KMS-11 (cell line): ENCODE data around the gene ARHGEF3.

Experiments used
- H2AFZ ChIP-seq: fragments of 200-600 bp; sonication (generic); 2 replicates; pipeline ENCODE4 v1.6.1; 2016; ENCODE audit warnings: antibody characterized with exemption, mixed run types, low read depth
- H3K27ac ChIP-seq: fragments of 200-600 bp; sonication (generic); 2 replicates; pipeline ENCODE4 v1.6.1; 2016; ENCODE audit warnings: mild to moderate bottlenecking, mixed run types
- H3K27me3 ChIP-seq: fragments of 200-600 bp; sonication (generic); 2 replicates; pipeline ENCODE4 v1.6.1; 2017; ENCODE audit warnings: mild to moderate bottlenecking, low read depth, mixed run types, moderate library complexity; ENCODE audit not compliant: insufficient read depth
- H3K36me3 ChIP-seq: fragments of 200-600 bp; sonication (generic); 2 replicates; pipeline ENCODE4 v1.6.1; 2017; ENCODE audit warnings: mild to moderate bottlenecking, mixed run types; ENCODE audit not compliant: insufficient read depth
- H3K4me1 ChIP-seq: fragments of 200-600 bp; sonication (generic); 2 replicates; pipeline ENCODE4 v1.6.1; 2016; ENCODE audit warnings: mild to moderate bottlenecking, low read depth, mixed run types; ENCODE audit not compliant: poor library complexity, severe bottlenecking
- H3K4me2 ChIP-seq: fragments of 200-600 bp; sonication (generic); 2 replicates; pipeline ENCODE4 v1.7.0; 2016; ENCODE audit warnings: mild to moderate bottlenecking, mixed run types
- H3K4me3 ChIP-seq: fragments of 200-600 bp; sonication (generic); IDR thresholded peaks from 2 replicates; pipeline ENCODE4 v1.6.1; 2017; ENCODE audit warnings: low read depth, low read length, mixed read lengths; ENCODE audit not compliant: insufficient read depth
- H3K79me2 ChIP-seq: fragments of 200-600 bp; sonication (generic); 2 replicates; pipeline ENCODE4 v1.6.1; 2016; ENCODE audit warnings: low read depth, mixed run types; ENCODE audit not compliant: insufficient read depth
- H3K9ac ChIP-seq: fragments of 200-600 bp; sonication (generic); 2 replicates; pipeline ENCODE4 v1.6.1; 2016; ENCODE audit warnings: mild to moderate bottlenecking, mixed run types
- H4K20me1 ChIP-seq: fragments of 200-600 bp; sonication (generic); 2 replicates; pipeline ENCODE4 v1.6.1; 2016; ENCODE audit warnings: mild to moderate bottlenecking, mixed run types; ENCODE audit not compliant: insufficient read depth
- TF ChIP-seq, protein P1 (sequence below): fragments of 200-600 bp; sonication (generic); conservative IDR thresholded peaks from 2 replicates; pipeline ENCODE4 v1.6.1; 2017; ENCODE audit warnings: low read depth, mild to moderate bottlenecking, antibody characterized with exemption, low read length, moderate library complexity, mixed read lengths

The ARHGEF3 gene

DNA sequence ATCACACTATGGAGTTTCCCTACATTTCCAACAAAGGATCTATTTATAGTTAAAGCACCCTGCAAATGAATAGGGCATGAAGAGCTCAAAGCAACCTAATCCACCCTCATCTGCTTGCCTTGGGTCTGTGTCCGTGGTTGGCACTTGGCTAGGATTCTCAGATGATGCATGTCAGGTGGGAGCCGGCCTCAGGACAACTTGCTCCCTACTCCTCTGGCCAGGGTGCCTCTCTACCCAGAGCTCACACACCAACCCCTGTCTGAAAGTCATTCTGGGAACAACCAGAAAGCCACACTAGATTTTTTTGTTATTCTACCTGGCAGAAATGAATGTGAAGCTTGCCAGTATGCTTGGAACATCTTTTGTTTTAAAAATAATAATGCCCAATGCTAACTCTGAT, 13.2 kb downstream of the ARHGEF3 start:
- H3K36me3 ChIP-seq, result no peaks in the 10 kb centered on the region
- H2AFZ ChIP-seq, result no peak overlapping the region
- H3K4me3 ChIP-seq, result no peak overlapping the region
- H3K4me2 ChIP-seq, result no peak overlapping the region
- no peak overlapping the region for H3K9ac ChIP-seq
- TF ChIP-seq, protein P1, sequence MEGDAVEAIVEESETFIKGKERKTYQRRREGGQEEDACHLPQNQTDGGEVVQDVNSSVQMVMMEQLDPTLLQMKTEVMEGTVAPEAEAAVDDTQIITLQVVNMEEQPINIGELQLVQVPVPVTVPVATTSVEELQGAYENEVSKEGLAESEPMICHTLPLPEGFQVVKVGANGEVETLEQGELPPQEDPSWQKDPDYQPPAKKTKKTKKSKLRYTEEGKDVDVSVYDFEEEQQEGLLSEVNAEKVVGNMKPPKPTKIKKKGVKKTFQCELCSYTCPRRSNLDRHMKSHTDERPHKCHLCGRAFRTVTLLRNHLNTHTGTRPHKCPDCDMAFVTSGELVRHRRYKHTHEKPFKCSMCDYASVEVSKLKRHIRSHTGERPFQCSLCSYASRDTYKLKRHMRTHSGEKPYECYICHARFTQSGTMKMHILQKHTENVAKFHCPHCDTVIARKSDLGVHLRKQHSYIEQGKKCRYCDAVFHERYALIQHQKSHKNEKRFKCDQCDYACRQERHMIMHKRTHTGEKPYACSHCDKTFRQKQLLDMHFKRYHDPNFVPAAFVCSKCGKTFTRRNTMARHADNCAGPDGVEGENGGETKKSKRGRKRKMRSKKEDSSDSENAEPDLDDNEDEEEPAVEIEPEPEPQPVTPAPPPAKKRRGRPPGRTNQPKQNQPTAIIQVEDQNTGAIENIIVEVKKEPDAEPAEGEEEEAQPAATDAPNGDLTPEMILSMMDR, result no peak
- no peaks in the 10 kb centered on the region for H4K20me1 ChIP-seq
- H3K4me1 ChIP-seq, result peaks cover 67% of the 10 kb centered on the region
- H3K27me3 ChIP-seq, result no peaks in the 10 kb centered on the region
- no peak overlapping the region for H3K27ac ChIP-seq
- H3K79me2 ChIP-seq, result peaks cover 21% of the 10 kb centered on the region; the same call in 1 of the 2 replicates

DNA sequence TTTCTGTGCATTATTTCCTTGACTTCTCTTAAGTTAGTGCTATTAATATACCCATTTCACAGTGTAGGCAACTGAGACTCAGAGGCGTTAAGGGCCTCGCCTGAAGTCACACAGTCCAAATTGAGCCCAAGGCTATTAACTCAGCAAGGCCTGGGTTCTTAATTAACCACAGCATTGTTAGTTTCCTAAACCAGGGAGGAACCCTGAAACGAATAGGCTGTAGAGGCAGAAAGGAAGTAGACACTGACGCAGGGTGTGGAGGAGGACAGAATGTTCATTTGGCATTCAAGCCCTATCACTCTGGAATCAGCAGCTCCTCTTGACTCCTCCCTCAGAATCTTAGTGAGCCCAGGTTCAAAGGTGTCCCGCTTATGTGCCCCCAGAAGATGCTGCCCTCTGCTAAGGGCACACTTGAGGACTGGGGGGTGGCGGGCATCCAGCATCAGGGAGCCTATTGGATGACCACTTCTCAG, 13.9 kb downstream of the ARHGEF3 start:
- Histone ChIP-seq H3K4me3 (no peak overlapping the region), H2AFZ (no peak overlapping the region), H3K9ac (no peak overlapping the region), H3K4me2 (no peak overlapping the region), H3K27ac (no peak overlapping the region), H4K20me1 (no peaks in the 10 kb centered on the region), H3K79me2 (peaks cover 22% of the 10 kb centered on the region; the same call in 1 of the 2 replicates), H3K36me3 (no peaks in the 10 kb centered on the region), H3K4me1 (peaks cover 74% of the 10 kb centered on the region), H3K27me3 (no peaks in the 10 kb centered on the region)
- TF ChIP-seq, protein P1, result no peak

DNA sequence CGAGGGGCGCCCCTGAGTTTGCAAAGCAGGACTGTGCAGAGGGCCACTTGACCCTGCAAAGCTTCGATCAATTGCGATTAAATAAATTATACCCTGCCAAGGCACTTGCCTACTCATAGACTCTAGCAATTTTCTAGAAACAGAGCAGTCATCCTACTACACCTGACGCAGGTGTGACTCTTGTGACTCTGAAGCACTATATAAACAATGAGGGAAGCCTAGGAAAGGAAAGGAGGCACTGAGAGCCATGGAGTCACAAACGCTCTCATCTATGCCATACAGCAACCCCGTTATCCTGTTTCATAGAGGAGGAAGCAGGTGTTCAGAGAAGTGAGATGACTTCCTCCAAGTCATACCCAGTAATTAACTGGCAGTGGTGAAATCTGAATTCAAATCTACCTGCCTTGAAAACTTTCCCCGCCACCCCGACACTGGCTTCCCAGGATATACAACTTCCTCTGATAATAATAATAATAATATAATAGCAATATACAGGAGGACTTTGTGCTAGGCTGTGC, 14.4 kb downstream of the ARHGEF3 start:
- H3K9ac ChIP-seq, result no peak overlapping the region
- peaks cover 79% of the 10 kb centered on the region for H3K4me1 ChIP-seq
- H4K20me1 ChIP-seq, result no peaks in the 10 kb centered on the region
- H2AFZ ChIP-seq, result no peak overlapping the region
- H3K79me2 ChIP-seq, result peaks cover 27% of the 10 kb centered on the region; the same call in 1 of the 2 replicates
- TF ChIP-seq, protein P1, result no peak
- H3K4me2 ChIP-seq, result no peak overlapping the region
- no peaks in the 10 kb centered on the region for H3K36me3 ChIP-seq
- H3K4me3 ChIP-seq, result no peak overlapping the region
- H3K27ac ChIP-seq, result no peak overlapping the region
- H3K27me3 ChIP-seq, result no peaks in the 10 kb centered on the region

- H4K20me1 ChIP-seq, result no peaks in the 10 kb centered on the region
- H3K4me2 ChIP-seq, result no peak overlapping the region; the same call in 1 of the 2 replicates
- H3K27ac ChIP-seq, result no peak overlapping the region; the same call in 1 of the 2 replicates
- peaks cover 43% of the 10 kb centered on the region; the same call in 1 of the 2 replicates for H3K79me2 ChIP-seq
- no peak overlapping the region for H3K9ac ChIP-seq
- H3K27me3 ChIP-seq, result no peaks in the 10 kb centered on the region
- no peaks in the 10 kb centered on the region for H3K36me3 ChIP-seq
- H2AFZ ChIP-seq, result no peak overlapping the region
- H3K4me1 ChIP-seq, result peaks cover 83% of the 10 kb centered on the region
- no peak overlapping the region for H3K4me3 ChIP-seq
- TF ChIP-seq, protein P1, result no peak
Measured at GRCh38 chr3:56785499-56785898, 16.2 kb downstream of the ARHGEF3 start.
